Lung (tissue), 12 donors: ENCODE results near the gene UQCRC1. TPM values are rescaled to one million over a fixed set of nuclear protein-coding genes. Genes with fewer than 3 reads are reported as not detected.

Source experiments
- ATAC-seq: fragments of 200-7000 bp; cut with Tn5 transposase; one replicate; pipeline ENCODE4 v1.9.1; 2020; ENCODE audit warnings: moderate number of reproducible peaks; ENCODE audit not compliant: insufficient read depth, low FRiP score
- DNase-seq, 3 donors: peaks; one replicate each; pipeline ENCODE4 v3.0.0-alpha.2; 2013 to 2017
- H3K27ac ChIP-seq, 2 donors: one replicate each; pipeline ENCODE4 v1.5.1; 2013; ENCODE audit warnings: mild to moderate bottlenecking in 2 of 2, moderate library complexity in 2 of 2, control low read depth in 1 of 2, inconsistent platforms in 1 of 2, low read depth in 1 of 2, low read length in 1 of 2
- H3K27me3 ChIP-seq, 3 donors: one replicate each; pipeline ENCODE4 v1.5.1; 2013; ENCODE audit warnings: low read length in 2 of 3; ENCODE audit not compliant: control insufficient read depth in 3 of 3, insufficient read depth in 3 of 3
- H3K36me3 ChIP-seq, 4 donors: one replicate each; pipeline ENCODE4 v1.5.1; 2013; ENCODE audit warnings: low read length in 4 of 4, mild to moderate bottlenecking in 1 of 4, moderate library complexity in 1 of 4; ENCODE audit not compliant: control insufficient read depth in 4 of 4, insufficient read depth in 4 of 4
- H3K4me1 ChIP-seq, 5 donors: one replicate each; pipeline ENCODE4 v1.5.1; 2013; ENCODE audit warnings: low read length in 5 of 5, mild to moderate bottlenecking in 2 of 5, moderate library complexity in 1 of 5; ENCODE audit not compliant: control insufficient read depth in 5 of 5, insufficient read depth in 5 of 5
- H3K4me3 ChIP-seq: one replicate; pipeline ENCODE4 v1.5.1; 2013; ENCODE audit warnings: mild to moderate bottlenecking, control low read depth, moderate library complexity
- H3K9ac ChIP-seq, 2 donors: one replicate each; pipeline ENCODE4 v1.5.1; 2013; ENCODE audit warnings: low read length in 2 of 2, control low read depth in 1 of 2; ENCODE audit not compliant: insufficient read depth in 1 of 2
- H3K9me3 ChIP-seq, 4 donors: one replicate each; pipeline ENCODE4 v1.5.1; 2013; ENCODE audit warnings: low read length in 3 of 4, mild to moderate bottlenecking in 1 of 4, moderate library complexity in 1 of 4; ENCODE audit not compliant: control insufficient read depth in 4 of 4, insufficient read depth in 3 of 4
- WGBS, 2 donors: extraction: QIAGEN DNeasy Blood & Tissue Kit; methylation state at CpG; one replicate each; pipeline ENCODE4 v1.1.7; 2013; 5-methylcytosine and 5-hydroxymethylcytosine counted together
- polyA plus RNA-seq, 2 donors: library from polyadenylated mRNA; stranded (reverse); fragments of 200-250 nt; gene quantifications; one replicate each; pipeline ENCODE4 v1.2.1, GENCODE V29; 2013
- total RNA-seq, 2 donors: library from RNA; depleted of rRNA in 1 of 2; stranded (reverse); fragments of >200 nt in 1 of 2; gene quantifications; one replicate each; pipeline ENCODE4 v1.2.1, GENCODE V29; 2014 to 2021
- TF ChIP-seq, protein P1 (sequence below): IDR thresholded peaks from 2 replicates; pipeline ENCODE4 v1.5.1; 2012; ENCODE audit warnings: mild to moderate bottlenecking; ENCODE audit errors: control extremely low read depth, extremely low read depth
- donor health status: control.
- donor health status: control.
- donor health status: Bipolar disorder and iron deficiency.
- donor health status: healthy.
- donor health status: DM: yes; HTN: yes; CAD: no.

UQCRC1 gene
- total and polyA plus RNA-seq, 4 donors = 98.5 to 225 (median 176) TPM

DNA sequence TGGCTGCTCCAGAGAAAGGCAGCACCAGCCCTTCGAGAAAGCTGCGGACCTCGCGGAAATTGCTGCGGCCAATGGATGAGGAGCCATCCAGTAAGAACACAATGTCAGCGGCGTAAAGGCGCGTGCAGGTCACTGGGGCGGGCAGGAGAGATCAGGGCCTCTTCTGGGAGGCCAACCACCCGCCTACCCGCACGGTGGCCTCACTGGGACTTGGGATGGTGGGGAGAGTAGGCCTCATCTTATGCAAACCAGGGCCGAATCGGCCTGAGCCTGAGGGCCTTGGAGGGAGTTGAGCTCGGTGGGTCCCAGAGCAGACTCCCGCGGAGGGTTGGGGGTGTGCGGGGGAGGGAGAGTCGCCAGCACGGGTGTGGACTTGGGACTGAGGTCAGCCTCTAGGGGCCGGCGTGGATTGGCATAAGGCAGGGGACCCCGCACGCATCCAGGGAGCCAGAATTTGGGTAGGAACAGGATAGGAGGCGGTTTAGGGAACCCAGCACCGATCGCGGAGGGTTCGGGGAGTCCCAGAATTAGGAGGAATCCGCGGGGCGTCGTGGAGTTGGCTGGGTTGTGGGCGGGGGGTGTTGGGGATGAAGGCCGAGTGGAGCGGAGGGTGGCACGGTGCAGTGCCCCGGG lies 14.9 kb downstream of the UQCRC1 start:
- H3K27me3 ChIP-seq = peaks cover 0 to 17% (median 0%) of the 10 kb centered on the region in 3 donors
- H3K36me3 ChIP-seq = peaks cover 0 to 20% (median 7%) of the 10 kb centered on the region in 4 donors
- no peak overlapping the region for H3K4me3 ChIP-seq
- H3K27ac ChIP-seq = no peak overlapping the region
- H3K4me1 ChIP-seq = peaks cover 2 to 36% (median 11%) of the 10 kb centered on the region in 5 donors
- H3K9ac ChIP-seq = peak overlapping the region; percentile 11 to 23
- TF ChIP-seq, protein P1, sequence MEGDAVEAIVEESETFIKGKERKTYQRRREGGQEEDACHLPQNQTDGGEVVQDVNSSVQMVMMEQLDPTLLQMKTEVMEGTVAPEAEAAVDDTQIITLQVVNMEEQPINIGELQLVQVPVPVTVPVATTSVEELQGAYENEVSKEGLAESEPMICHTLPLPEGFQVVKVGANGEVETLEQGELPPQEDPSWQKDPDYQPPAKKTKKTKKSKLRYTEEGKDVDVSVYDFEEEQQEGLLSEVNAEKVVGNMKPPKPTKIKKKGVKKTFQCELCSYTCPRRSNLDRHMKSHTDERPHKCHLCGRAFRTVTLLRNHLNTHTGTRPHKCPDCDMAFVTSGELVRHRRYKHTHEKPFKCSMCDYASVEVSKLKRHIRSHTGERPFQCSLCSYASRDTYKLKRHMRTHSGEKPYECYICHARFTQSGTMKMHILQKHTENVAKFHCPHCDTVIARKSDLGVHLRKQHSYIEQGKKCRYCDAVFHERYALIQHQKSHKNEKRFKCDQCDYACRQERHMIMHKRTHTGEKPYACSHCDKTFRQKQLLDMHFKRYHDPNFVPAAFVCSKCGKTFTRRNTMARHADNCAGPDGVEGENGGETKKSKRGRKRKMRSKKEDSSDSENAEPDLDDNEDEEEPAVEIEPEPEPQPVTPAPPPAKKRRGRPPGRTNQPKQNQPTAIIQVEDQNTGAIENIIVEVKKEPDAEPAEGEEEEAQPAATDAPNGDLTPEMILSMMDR = no peak
- 29 to 43% methylated on average over 39 of the region's 39 CpGs for WGBS, 2 donors
- H3K9me3 ChIP-seq = no peaks in the 10 kb centered on the region
- ATAC-seq = no peak
- DNase-seq = peak in 2 of 3 donors; percentile 22 to 34

DNA sequence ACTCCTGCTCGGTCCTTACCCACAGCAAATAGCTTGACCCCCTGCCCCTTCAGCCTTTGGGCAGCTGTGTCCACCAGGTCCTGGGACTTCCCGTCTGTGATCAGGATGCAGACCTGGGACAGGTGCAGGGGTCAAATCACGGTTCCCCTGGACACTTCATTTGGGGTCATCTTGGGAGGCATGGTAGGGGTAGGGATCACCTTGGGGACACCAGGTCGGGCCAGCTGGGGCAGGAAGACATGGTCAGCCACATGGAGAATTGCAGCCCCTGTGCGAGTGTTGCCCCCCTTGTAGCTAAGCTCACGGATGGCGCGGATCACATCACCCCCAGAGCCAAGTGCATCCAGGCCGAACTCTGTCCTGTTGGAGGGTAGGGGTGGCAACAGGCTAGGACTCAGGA lies 16.1 kb downstream of the UQCRC1 start:
- Histone ChIP-seq H3K9ac (no peak overlapping the region), H3K4me1 (peaks cover 0 to 24% (median 9%) of the 10 kb centered on the region in 5 donors), H3K27ac (no peak overlapping the region), H3K9me3 (no peaks in the 10 kb centered on the region), H3K27me3 (peaks cover 0 to 17% (median 0%) of the 10 kb centered on the region in 3 donors), H3K36me3 (peaks cover 0 to 9% (median 4%) of the 10 kb centered on the region in 4 donors), H3K4me3 (no peak overlapping the region)
- TF ChIP-seq, protein P1 = no peak
- no peak for ATAC-seq
- no peak for DNase-seq
- 94% methylated on average over 9 of the region's 9 CpGs for WGBS, 2 donors

DNA sequence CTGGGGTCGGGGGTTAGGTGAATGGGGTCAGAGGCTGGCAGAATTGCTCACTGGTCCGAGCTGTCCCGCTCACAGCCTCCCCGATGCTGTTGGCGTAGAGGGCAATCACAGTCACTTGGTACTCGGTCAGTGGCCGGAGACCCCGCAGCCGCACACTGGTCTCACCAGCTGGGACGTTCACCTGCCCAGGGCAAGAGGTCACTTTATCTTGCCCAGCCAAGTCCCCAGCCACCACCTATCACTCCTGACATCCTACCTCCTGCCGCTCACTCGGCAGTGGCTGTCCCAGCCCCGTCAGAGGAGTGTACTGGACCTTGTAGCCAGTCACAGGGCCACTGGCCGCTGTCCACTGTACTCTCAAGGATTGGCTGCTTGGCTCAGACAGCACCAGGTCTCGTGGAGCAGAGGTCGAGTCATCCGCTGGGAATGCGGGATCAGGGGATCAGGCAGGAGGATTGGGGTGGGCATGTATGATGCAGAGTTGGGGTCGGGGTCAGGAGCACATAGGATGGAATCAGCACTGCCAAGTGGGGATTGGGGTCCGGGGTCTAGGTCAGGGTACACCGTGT lies 16.8 kb downstream of the UQCRC1 start:
- Histone ChIP-seq H3K4me1 (peaks cover 0 to 20% (median 9%) of the 10 kb centered on the region in 5 donors), H3K27me3 (peaks cover 0 to 19% (median 0%) of the 10 kb centered on the region in 3 donors), H3K9me3 (no peaks in the 10 kb centered on the region), H3K27ac (no peak overlapping the region), H3K36me3 (peaks cover 0 to 2% (median under 1%) of the 10 kb centered on the region in 4 donors), H3K9ac (no peak overlapping the region), H3K4me3 (no peak overlapping the region)
- ATAC-seq = no peak
- no peak for DNase-seq
- 90 to 92% methylated on average over 21 of the region's 21 CpGs for WGBS, 2 donors
- TF ChIP-seq, protein P1 = no peak
